Fibroblast of gingiva (primary cell): ENCODE data around the gene FSTL4.
"Not testable (repeated sequence)": the region's sequence is repeated elsewhere in the genome, so short reads cannot be mapped to it uniquely, and the experiment has no call there.

Experiments used
- DNase-seq: peaks from one replicate; pipeline ENCODE4 v3.0.0-alpha.2; 2011; ENCODE audit warnings: low read depth

The FSTL4 gene

DNA sequence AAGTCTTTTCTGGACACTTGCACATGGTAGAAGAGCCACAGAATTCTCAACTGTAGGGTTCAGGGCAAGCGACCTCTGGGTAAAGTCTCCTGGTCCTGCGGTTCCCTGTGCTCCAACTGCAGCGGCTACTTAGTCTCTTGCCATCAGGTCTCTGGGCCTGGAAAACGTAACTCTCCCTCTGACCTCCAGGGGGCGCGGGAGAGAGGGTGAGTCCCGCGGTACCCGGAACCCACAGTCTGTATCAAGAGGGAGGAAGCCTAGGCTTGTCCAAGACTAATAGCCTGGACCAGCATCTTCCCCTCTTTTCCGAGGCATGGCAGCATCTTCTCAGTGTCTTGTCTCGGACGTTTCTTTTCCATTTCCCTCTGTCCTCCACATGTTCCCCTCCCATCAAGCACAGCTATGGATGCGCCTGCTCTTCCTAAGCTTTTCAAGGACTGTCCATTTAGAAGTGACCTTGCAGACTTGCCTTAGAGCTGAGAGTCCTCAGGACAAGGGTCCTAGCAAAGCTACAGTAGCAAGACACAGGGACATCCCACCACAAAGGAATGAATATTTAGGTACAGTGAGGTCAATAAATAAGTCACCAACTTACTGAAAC is 59.3 kb downstream of the FSTL4 start:
- peak; percentile 16 for DNase-seq

DNA sequence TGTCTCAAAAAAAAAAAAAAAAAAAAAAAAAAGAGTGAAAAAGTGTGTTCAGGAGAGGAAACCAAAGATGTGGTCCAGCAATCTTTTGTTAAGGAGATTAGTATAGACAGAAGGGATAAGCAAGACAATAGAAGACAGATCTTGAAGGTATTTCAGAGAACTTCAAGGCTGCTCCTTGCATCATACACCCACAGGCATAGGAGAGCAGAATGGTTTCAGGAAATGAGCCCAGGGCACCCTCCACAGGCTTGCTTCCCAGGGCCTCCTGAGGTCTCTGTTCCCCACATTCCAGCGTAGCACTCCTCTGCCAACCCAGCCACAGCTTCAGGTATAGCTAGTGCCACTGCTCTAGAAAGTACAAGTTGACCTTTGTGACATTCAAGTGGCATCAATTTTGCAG is 65.8 kb downstream of the FSTL4 start:
- DNase-seq: no peak

DNA sequence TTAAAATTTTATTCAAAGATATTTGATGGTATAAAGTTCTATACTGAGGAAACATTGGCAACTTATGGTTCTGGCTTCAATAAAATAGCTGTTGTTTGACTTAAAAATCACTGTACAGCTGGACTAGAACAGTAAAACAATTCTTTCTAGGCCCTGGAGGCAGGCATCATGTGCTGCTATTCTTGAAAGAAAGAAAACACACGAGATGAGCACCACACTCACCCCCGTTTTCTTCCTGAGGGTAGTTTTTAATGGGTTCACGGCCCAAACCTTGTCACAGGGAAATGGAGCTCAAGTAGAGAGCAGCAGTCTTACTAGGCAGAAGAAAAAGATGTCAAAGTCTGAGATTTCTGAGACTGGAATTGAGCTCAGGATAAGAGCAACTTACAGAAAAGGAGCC is 68.0 kb downstream of the FSTL4 start:
- no peak for DNase-seq

DNA sequence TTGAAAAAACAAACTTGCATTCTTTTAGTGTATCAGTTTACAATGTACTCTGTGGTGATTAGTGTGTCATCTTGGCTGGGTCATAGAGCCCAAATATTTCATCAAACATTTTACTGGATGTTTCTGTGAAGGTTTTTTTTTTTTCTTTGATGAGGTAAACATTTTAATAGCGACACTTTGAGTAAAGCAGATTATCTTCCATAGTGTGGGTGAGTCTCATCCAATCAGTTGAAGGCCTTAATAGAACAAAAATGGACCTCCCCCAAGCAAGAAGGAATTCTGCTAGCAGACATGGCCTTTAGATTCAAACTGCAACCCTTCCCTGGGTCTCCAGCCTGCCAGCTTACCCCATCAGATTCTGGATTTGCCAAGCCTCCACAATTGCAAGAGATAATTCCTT is 72.5 kb downstream of the FSTL4 start:
- no peak for DNase-seq

DNA sequence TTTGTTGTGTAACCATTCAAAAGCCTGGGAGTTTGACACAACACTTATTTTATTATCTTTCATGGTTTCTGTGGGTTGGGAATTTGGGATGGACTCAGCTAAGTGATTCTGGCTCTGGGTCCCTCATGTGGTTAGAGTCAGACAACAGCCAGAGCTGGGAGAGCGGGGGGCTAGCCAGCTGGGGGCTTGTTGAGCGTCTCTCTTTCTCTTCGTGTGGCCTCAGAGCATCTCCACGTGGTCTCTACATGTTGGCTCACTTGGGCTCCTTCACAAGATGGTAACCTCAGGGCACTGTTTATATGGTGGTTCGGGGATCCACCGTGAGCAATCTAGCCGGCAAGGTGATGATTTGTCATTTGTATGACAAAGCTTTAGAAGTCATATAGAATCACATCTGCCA is 73.6 kb downstream of the FSTL4 start:
- no peak for DNase-seq

DNA sequence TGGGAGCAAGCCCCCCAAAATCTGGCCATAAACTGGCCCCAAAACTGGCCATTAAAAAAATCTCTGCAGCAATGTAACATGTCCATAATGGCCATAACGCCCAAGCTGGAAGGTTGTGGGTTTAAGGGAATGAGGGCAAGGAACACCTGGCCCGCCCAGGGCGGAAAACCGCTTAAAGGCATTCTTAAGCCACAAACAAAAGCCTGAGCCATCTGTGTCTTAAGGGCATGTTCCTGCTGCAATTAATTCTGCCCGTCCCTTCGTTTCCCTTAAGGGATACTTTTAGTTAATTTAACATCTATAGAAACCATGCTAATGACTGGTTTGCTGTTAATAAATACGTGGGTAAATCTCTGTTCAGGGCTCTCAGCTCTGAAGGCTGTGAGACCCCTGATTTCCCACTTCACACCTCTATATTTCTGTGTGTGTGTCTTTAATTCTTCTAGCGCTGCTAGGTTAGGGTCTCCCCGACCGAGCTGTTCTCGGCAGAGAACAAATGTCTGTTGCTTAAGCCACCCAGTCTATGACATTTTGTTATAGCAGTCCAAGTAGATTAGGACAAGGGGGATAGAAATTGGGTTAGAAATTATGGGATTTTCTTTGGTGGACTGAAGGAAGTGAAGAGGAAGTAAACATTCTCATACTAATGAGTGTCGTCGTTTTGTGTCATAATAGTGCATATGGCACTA is 77.0 kb downstream of the FSTL4 start:
- DNase-seq: not testable (repeated sequence)

DNA sequence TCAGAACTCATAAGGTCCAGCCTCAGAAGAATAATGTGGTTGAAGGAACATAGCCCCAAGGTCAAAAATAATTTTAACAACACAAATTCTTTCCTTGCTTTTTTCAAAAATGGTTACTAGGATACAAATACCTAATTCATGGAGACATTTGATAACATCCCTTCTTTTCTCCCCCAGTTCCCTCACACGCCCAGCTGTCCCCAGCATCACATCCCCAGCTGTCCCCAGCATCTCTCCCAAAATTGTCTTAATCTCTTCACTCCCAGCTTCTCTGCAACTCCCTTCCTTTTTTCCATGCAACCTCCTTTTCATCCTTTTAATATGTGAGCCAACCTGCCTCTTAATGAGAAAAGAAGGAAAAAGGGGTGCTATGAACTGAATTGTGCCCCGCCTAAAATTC is 77.8 kb downstream of the FSTL4 start:
- DNase-seq: no peak

DNA sequence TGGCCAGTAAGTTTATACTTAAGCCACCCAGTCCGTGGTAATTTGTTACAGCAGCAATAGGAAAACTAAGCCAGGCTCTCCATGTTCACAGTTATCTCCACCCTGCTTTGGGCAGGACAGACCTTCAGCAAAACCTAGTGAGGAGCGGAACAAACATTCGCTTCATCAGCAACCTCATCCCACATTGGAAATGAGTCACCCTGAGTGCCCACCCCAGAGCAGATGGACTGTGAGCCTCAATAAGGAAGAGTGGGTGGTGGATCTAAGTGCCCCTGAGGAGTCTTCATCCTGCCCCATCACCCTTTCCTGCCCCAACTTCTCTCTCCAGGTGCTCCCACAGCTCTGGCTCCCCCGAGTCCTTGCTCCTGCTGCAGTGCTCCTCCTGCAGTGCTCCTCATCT is 78.8 kb downstream of the FSTL4 start:
- no peak for DNase-seq

DNA sequence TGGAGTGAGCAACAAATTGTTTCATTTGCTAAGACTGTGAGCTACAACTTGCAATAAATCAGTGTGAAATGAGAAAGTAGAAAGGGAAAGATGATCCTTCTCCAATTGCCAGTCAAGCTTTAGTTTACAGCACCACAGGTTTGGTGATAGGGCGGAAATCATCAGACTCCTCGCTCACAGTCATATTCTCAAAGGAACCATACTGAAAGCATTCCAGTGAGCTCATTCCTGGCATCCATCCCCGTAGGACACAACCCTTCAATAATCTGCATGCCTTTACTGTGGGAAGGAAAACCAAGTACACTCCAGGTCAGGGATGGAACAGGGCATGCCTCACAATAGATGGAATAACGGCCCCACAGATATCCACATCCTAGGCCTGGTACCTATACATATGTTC is 80.7 kb downstream of the FSTL4 start:
- no peak for DNase-seq

DNA sequence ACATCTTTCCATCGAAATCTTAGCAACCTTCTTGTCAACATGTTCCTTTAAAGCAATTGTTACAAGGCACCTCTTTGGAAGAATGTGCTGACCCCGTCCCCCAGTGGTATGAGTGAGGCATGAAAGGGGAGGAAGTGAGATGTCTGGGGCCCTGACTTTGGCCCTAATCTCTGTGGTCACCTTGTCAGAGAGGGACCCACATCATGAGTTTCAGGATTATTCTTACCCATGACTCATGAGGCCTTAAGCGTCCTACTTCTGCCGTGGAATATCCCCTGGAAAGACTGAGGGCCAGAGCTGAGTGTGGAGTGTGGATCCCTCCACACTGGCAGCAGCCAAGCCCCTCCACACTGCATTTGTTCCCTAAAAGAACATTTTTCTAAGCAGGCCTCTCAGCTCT is 81.2 kb downstream of the FSTL4 start:
- no peak for DNase-seq

DNA sequence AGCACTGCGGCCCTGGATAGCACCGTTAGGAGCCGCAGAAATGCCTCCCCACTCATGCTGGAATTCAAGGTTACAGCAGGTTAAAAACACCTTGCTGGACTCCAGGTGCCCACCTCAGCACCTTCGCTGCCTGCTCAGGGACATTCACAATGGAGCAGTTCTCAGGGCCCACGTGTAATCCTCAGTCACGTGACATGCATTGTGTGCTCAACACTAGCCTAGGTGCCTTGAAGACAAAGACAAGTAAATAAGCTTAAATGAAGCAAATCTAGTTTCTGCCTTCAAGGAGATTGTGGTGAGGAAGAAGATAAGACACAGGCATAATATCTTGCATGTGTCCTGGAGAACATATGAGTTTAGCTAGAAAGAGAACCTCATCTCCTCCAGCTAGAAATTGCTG is 82.1 kb downstream of the FSTL4 start:
- no peak for DNase-seq

DNA sequence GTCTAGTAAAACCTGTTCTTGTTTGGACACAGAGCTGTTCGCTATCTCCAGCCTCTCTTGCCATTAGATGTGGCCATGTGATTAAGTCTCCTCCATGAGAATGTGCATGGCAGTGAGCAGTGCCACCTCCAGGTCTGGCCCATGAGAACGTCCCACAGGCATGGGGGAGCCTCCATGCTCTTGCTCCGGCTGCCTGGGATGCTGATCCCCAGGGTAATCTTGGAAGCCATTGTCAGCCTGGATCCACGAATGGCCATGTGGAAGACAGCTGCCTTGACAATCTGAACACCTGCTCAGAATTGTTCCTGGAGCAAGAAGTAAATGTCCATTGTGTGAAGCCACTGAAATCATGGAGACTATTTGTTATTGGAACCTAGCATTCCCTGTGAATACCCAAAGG is 83.5 kb downstream of the FSTL4 start:
- DNase-seq: no peak

DNA sequence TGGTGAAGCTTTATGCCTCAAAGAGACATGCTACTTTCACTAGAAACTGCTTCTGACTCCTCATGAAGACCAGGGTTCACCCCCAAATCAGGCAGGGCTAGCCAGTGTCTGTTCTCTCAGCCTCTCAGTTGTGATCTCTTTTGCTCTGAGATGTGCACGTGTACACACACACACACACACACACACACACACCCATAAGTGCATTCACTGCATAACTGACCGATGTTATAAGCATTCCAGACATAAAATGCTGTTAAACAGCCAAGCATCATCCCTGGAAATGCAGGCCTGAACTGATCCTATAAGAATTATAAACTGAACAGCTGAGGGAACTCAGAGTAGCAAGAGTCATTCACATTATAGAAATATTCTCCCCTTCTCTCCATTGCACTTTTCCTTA is 85.0 kb downstream of the FSTL4 start:
- no peak for DNase-seq

DNA sequence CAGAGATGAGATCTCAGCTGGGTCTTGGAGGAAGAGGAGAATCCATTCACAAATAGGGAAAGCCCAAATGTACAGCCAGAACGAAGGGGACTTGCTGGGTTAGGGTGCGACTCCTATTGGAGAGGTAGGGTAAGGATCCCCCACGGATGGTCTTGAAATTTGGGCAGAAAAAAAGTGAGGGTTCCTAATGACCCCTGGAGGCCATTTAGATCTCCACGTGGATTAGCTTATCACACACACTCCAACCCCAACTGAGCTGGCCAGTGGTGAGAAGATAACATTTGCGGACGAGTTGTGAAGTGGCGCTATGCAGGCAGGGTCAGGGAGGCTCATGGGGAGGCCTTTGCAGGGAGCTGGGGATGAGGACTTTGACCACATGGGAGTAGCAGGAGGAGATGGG is 86.0 kb downstream of the FSTL4 start:
- no peak for DNase-seq

DNA sequence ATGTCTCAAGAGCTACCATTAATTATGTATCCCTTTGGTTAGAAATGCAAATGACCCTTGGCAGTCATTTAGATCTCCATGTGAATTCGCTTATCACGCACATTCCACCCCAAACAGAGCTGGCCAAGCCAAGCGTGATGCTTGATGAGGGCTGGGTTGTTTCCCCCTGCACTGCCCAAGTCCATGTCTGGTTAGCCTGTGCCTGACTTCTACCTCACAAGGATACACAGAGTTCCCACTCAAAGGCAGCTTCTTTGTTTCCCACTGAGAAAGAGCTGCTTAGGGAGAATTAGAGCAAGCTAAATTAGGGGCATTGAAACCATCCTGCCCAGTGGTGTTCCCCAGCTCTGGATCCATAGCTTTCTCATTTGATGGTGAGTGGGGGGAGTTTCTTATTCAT is 87.2 kb downstream of the FSTL4 start:
- no peak for DNase-seq

DNA sequence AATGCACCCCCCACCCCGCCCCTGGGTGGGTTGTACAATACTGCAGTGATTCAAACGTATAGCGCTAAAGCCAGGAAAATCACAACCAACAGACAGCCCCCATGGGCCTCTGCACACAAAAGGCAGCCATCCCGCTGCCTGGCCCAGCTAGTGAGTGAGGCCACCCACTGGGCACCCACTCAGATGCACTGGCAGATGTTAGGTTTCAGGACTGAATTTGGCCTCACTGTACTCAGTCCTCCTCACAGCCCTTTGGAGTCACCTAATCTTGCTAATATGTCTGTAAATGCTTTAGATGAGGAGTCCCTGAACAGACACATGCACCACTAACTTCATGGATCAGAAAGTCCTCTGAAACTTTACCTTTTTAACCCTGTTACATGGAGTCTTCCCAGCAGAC is 87.7 kb downstream of the FSTL4 start:
- no peak for DNase-seq

DNA sequence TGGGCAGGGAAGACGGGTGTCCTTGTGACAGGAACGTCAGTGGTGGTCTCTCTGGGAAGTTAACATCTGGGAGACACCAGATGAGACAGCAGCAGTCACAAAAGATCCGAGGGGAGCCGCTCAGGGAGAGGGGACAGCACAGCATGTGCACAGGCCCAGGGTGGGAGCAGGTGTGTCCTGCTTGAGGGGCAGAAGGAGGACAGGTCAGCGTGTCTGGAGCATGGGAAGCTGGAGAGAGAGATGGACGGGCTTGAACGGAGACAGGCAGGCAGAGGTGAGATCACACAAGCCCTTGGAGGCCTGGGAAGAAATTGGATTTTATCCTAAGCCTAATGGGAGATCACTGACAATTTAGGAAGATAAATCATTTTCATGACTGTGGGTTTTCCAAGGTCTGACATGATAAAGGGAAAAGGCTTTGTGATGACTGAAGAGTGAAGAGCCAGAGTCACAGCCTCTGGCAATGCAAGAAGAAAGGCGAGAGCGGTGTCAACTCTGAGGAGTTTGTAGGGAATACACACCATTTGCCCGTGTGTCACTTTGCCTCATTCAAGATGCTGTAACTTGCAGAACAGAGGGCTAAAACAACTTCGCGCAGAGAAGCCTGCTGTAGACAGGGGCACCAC is 88.3 kb downstream of the FSTL4 start:
- DNase-seq: no peak

DNA sequence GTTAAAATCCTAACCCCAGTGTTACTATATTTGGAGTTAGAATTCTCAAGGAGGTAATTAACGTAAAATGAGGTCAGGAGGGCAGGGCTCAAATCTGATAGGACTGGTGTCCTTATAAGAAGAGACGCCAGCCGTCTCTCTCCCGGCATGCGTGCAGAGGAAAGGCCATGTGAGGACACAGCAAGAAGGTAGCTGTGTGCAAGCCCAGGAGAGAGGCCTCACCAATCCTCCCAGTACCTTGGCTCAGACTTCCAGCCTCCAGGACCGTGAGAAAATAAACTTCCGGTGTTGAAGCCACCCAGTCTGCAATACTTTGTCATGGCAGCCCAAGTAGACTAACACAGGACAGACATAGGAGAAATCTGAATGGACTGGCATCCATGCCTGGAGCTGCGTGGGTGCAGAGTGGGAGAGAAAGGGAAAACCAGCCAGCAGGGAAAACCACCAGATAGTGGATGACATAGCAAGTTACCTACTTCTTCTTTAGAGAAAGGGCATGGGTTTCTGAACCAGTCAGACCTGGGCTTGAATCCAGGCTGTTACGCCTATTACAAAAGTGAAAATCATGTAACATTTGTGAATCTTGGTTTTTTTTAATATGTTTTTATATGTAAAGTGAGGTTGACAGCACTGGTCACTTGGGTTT is 89.2 kb downstream of the FSTL4 start:
- DNase-seq: no peak

DNA sequence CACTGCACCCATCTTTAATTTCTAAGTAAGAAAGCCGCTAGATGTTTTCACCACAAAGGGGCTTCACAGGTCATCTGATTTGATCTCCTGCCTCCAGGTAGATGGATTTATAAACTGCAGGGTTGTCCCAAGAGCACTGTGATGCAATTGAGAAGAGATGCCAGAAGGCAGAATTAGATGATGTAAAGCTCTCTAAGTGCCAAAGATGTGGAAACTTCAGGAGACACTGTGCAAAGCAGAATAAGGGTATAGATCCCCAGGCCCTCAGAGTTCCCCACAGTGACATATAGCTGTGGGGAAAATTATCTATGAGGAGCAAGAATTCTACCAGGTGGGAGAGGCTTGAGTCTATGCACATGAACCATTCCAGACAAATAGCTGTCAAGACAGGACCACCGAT is 90.5 kb downstream of the FSTL4 start:
- no peak for DNase-seq

DNA sequence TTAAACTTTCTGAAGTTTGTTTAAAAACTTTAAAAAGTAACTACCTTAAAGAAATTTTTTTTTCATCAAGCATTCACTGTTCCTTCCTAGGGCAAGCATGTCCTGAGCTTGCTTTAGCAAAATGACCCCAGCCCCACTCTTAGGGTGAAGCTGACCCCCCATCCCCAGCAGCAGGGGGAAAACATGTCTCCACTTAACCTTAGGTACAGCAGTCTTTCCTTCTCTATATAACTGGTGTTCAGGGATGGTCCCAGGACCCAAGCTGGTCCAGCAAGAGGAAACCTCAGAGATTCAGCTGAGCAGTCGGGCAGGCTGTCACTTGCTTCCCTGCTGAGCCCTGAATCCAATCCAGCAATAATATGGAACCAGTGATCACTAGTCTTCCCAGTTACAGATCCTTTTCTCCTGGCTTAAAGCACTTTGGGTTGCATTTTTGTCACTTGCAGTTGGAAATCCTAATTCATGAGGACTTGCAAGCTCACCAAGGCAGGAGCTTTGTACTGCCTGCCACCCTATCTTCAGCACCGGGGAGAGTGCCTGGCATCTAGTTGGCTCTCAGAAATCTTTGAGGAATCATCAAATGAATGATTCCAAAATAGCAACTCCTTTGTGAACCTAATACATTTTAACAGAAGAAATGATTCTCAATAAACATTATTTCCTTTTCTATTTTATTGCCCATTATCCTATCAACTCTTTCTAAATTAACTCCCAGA is 91.2 kb downstream of the FSTL4 start:
- no peak for DNase-seq

DNA sequence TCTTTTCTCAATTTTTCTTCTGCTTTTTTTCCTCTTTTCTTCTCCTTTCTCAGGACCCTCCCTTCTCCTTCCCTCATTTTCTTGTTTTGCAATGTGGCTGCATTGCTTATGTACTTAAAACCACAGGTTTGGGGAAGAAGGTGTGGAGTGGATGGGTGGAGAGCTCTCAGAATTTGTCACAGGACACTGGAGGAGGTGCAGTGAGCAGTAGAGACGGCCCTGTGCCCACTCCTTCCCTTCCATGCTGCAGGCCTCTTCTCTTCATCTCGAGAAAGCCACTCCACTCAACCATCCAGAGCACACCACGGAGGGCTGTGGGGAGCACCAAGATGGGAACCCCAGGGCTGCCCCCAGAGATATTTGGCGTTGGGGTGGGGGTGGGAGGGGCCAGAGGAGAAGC is 92.3 kb downstream of the FSTL4 start:
- no peak for DNase-seq

DNA sequence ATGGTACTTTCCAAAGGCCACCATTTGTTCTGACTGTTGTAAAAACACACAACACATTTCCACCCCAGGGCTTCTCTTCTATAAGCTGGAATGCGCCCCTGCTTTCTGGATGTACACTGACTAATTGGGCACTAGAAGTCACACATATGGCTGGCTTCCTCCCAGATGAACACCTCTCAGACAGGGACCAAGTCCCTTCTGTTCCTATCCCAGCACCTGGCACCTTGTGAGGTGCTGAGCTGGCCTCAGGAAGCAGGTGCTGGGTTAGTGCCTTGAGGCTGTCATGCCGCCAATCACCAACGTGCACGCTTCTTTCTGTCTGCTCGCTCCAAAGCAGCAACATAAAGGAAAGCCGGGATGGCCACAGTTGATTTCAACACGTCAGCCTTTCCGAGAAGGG is 93.2 kb downstream of the FSTL4 start:
- DNase-seq: no peak

DNA sequence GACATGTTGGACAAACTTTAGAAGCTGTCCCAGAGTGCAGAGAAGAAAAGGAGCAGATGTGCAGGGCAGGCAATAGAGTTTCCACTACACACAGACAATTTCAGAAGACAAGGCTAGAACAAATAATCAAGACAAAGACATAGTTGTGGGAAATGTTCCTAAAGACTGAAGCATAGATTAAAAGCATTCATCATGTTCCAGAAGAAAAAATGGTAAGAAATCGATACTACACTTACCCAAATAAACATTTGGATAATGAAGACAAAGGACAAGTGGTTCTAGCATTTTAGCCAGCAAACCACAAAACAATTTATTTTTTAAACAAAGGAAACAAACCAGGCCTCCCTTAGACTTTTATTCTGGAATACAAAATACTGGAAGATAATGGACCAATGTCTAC is 97.9 kb downstream of the FSTL4 start:
- DNase-seq: no peak
